Pancreas (tissue), 10 donors: Measurements from ENCODE around the gene LMTK2. TPM values are rescaled to one million over a fixed set of nuclear protein-coding genes. Genes with fewer than 3 reads are reported as not detected.
A peak's percentile ranks its signal among the peaks of the same experiment; 100 is the strongest.

Experiments used
- ATAC-seq, 4 donors: fragments of 200-7000 bp; cut with Tn5 transposase; one replicate each; pipeline versions ENCODE4 v1.8.0 to v1.9.1; 2020; ENCODE audit warnings: mild to moderate bottlenecking in 4 of 4, moderate library complexity in 4 of 4
- DNase-seq, 6 donors: peaks; one replicate each; pipeline ENCODE4 v3.0.0-alpha.2; 2020
- FAIRE-seq: peaks from 2 replicates; lab custom pipeline; 2012; peaks lifted over from hg19 to GRCh38; lab: Jason Lieb, UNC
- H3K27ac ChIP-seq, 4 donors: fragments of 200-600 bp; sonication (generic); 1 replicate in 3 of 4; 2 replicates in 1 of 4; pipeline versions ENCODE4 v1.5.0 to v1.8.0; 2020
- H3K27me3 ChIP-seq, 4 donors: fragments of 200-600 bp; one replicate each; pipeline ENCODE4 v1.8.0; 2021
- H3K36me3 ChIP-seq, 3 donors: fragments of 200-600 bp; sonication (generic) in 1 of 3; one replicate each; pipeline versions ENCODE4 v1.5.0 to v1.8.0; 2020 to 2021
- H3K4me1 ChIP-seq, 3 donors: fragments of 200-600 bp; one replicate each; pipeline ENCODE4 v1.8.0; 2021
- H3K4me3 ChIP-seq, 4 donors: fragments of 200-600 bp; sonication (generic) in 2 of 4; one replicate each; pipeline versions ENCODE4 v1.5.0 to v1.8.0; 2020 to 2021
- H3K9me3 ChIP-seq, 4 donors: fragments of 200-600 bp; one replicate each; pipeline ENCODE4 v1.8.0; 2021
- WGBS, 2 donors: extraction: QIAGEN DNeasy Blood & Tissue Kit; methylation state at CpG; one replicate each; pipeline ENCODE4 v1.1.7; 2013; 5-methylcytosine and 5-hydroxymethylcytosine counted together
- intact Hi-C, 3 donors: fragments of 100-400 bp; cut with DNase I; formaldehyde crosslinking; loops; one replicate each; pipeline versions ENCODE4 v1.11.1 to v1.14.2; 2022
- polyA plus RNA-seq, 2 donors: library from polyadenylated mRNA; stranded (reverse); fragments of 200-250 nt; gene quantifications; one replicate each; pipeline ENCODE4 v1.2.3, GENCODE V29; 2013
- total RNA-seq, 6 donors: library from RNA; stranded (reverse); fragmentation: NEBNext Ultra II Directional in 4 of 6; extraction: Animal tissue kit (Norgen Biotek cat#: 25700) in 4 of 6; gene quantifications; one replicate each; pipeline versions ENCODE4 v1.2.1 to v1.2.4, GENCODE V29; 2021 to 2023
- TF ChIP-seq, protein P1 (sequence below), 4 donors: fragments of 200-600 bp; sonication (generic) in 3 of 4; IDR thresholded peaks; one replicate each; pipeline versions ENCODE4 v1.5.0 to v1.8.0; 2021; ENCODE audit warnings: antibody characterized with exemption in 4 of 4
- donor health status: healthy with polysubstance abuse.
- donor health status: DM: no; HTN: no; CAD: no; lungs with moderate emphysema.
- donor health status: DM: no; HTN: no; CAD: no.
- donor health status: control.
- donor health status: control.
- donor health status: Bipolar disorder and iron deficiency.
- donor health status: DM: yes; HTN: yes; CAD: no.
- donor health status: DM: no; HTN: no; CAD: no.
- donor health status: DM: no; HTN: no; CAD: no.
- donor health status: DM: yes; HTN: yes; CAD: no.

The LMTK2 gene
- total and polyA plus RNA-seq, 8 donors: 5.9 to 20.0 (median 16.5) TPM

DNA sequence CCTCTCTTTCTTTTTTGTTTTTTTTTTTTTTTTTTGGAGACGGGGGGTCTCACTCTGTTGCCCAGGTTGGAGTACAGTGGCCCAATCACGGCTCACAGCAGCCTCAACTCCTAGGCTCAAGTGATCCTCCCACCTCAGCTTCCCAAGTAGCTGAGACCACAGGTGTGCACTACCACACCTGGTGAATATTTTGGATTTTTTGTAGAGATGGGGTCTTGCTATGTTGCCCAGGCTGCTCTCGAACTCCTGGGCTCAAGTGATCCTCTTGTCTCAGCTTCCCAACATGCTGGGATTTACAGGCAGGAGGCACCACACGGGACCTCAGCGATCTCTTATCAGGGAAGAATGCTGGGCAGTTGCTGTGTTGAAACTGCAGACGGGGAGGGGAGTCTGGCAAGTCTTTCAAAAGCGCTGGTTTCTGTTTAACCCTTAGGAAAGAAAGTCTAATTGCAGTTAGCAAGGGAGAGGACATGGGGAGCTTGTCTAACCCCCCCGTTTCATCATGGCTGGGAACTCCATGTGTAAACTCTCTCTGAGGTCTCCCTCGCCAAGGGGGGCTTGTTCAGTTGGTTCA is 39.6 kb upstream of the LMTK2 start:
- DNase-seq: no peak
- TF ChIP-seq, protein P1, sequence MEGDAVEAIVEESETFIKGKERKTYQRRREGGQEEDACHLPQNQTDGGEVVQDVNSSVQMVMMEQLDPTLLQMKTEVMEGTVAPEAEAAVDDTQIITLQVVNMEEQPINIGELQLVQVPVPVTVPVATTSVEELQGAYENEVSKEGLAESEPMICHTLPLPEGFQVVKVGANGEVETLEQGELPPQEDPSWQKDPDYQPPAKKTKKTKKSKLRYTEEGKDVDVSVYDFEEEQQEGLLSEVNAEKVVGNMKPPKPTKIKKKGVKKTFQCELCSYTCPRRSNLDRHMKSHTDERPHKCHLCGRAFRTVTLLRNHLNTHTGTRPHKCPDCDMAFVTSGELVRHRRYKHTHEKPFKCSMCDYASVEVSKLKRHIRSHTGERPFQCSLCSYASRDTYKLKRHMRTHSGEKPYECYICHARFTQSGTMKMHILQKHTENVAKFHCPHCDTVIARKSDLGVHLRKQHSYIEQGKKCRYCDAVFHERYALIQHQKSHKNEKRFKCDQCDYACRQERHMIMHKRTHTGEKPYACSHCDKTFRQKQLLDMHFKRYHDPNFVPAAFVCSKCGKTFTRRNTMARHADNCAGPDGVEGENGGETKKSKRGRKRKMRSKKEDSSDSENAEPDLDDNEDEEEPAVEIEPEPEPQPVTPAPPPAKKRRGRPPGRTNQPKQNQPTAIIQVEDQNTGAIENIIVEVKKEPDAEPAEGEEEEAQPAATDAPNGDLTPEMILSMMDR (IDR thresholded peaks at IDR 0.05): no peak
- no peak overlapping the region for H3K27ac ChIP-seq
- 30 to 36% methylated on average over 9 of the region's 9 CpGs for WGBS, 2 donors
- no peaks in the 10 kb centered on the region for H3K4me1 ChIP-seq
- H3K9me3 ChIP-seq: no peaks in the 10 kb centered on the region
- H3K27me3 ChIP-seq: no peaks in the 10 kb centered on the region
- no peaks in the 10 kb centered on the region for H3K36me3 ChIP-seq
- no peak for ATAC-seq
- no peak overlapping the region for H3K4me3 ChIP-seq
- no peak for FAIRE-seq
- intact Hi-C loops: no loop called here

DNA sequence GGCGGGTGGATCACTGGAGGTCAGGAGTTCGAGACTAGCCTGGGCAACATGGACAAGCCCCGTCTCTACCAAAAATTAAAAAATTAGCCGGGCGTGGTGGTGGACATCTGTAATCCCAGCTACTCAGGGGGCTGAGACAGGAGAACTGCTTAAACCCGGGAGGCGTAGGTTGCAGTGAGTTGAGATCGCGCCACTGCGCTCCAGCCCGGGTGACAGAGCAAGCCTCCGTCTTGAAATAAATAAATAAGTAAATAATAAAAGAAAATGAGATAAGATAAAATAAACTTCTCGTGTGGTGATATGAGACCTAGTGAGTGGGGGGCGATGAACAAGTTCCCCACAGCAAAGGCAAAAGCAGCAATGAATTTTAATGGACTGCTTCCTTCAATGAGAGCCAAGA is 33.6 kb upstream of the LMTK2 start:
- Histone ChIP-seq H3K27ac (no peak overlapping the region), H3K36me3 (no peaks in the 10 kb centered on the region), H3K9me3 (no peaks in the 10 kb centered on the region), H3K4me3 (no peak overlapping the region), H3K27me3 (no peaks in the 10 kb centered on the region), H3K4me1 (no peaks in the 10 kb centered on the region)
- WGBS, 2 donors: 77 to 80% methylated on average over 14 of the region's 14 CpGs
- intact Hi-C loops: no loop called here
- no peak for ATAC-seq
- TF ChIP-seq, protein P1 (IDR thresholded peaks at IDR 0.05): no peak
- peak in 1 of 6 donors; percentile 21 for DNase-seq
- FAIRE-seq: no peak

DNA sequence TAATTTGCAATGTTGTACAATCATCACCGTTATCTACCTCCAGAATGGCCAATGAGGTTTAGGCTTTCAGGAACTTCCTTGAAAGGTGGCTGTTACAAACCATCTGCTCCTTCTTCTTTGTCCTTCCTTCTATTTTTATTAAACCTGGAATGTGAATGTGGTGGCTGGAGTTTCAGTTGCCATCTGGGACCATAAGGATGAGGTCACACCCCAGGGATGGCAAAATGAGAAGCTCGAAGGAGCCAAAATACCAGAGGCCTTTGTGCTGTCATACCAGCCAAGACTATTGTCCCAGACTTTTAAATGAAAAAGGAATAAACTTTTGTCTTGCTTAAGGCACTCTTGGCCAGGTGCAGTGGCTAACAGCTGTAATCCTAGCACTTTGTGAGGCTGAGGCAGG is 30.9 kb upstream of the LMTK2 start:
- no peak overlapping the region for H3K27ac ChIP-seq
- TF ChIP-seq, protein P1 (IDR thresholded peaks at IDR 0.05): no peak
- DNase-seq (no peak), FAIRE-seq (no peak), ATAC-seq (no peak)
- H3K4me3 ChIP-seq: no peak overlapping the region
- H3K4me1 ChIP-seq: peaks cover 0 to 6% (median 0%) of the 10 kb centered on the region in 3 donors
- no peaks in the 10 kb centered on the region for H3K9me3 ChIP-seq
- intact Hi-C loops: no loop called here
- no peaks in the 10 kb centered on the region for H3K27me3 ChIP-seq
- no peaks in the 10 kb centered on the region for H3K36me3 ChIP-seq
- 94 to 95% methylated on average over 2 of the region's 2 CpGs for WGBS, 2 donors

DNA sequence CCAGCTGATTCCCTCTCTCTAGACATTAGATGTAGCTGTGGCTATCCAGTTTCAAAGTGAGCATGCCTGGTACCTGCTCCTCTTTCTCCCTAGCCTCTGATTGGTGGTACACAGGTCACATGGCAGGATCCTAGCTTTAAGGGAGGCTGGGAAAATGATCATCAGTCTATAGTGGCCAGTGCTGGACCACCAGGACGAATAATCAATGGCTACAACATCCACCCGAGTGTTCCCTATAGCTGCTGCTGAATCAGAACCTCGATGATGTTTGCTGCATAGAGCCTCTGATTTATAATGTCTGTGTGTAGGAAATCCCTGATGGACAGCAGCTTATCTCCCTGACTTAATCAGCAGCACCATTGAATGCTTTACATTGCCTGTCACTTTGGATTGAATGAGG is 28.9 kb upstream of the LMTK2 start:
- TF ChIP-seq, protein P1 (IDR thresholded peaks at IDR 0.05): no peak
- Histone ChIP-seq H3K9me3 (no peaks in the 10 kb centered on the region), H3K27ac (peak overlapping the region in 1 of 4 donors; percentile 5), H3K4me1 (peaks cover 0 to 6% (median 0%) of the 10 kb centered on the region in 3 donors), H3K36me3 (no peaks in the 10 kb centered on the region), H3K4me3 (no peak overlapping the region), H3K27me3 (no peaks in the 10 kb centered on the region)
- DNase-seq (no peak), ATAC-seq (no peak), FAIRE-seq (no peak)
- intact Hi-C loops: no loop called here
- 90 to 93% methylated on average over 3 of the region's 3 CpGs for WGBS, 2 donors

DNA sequence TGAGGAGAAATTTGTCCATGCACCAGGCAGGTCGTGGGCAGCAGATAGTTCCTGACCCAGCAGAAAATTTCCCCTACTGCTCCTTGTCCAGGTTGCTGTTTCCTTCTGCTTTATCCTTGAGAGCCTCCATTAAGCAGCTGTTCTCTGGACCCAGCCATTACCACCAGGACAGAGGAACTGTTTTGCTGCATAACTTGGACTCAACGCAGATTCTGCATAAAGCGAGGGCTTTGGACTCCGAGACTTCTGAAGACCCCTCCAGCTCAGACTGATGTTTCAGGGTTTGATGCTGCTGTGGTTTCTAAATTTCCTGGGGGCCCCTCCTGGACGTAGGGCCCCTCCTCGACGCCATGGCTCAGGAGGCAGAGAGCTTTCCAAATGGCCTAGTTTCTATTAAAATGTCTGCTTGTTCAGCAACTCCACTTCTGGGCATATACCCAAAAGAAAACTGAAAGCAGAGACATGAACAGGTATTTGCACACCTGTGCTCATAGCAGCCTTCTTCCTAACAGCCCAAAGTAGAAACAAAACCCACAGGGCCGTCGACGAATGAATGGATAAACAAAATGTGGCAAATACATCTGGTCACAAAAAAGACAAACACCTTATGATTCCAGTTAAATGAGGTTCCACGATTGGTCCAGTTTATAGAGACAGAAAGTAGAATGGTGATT is 28.3 kb upstream of the LMTK2 start:
- peak in 4 of 6 donors; percentile 15 to 36 (median 22) for DNase-seq
- TF ChIP-seq, protein P1 (IDR thresholded peaks at IDR 0.05): no peak
- peak; percentile 79 to 97 (median 92) for ATAC-seq
- H3K36me3 ChIP-seq: no peaks in the 10 kb centered on the region
- intact Hi-C loops: no loop called here
- H3K9me3 ChIP-seq: no peaks in the 10 kb centered on the region
- peak overlapping the region in 3 of 4 donors; percentile 5 to 34 (median 12) for H3K27ac ChIP-seq
- peaks cover 0 to 6% (median 0%) of the 10 kb centered on the region in 3 donors for H3K4me1 ChIP-seq
- H3K4me3 ChIP-seq: no peak overlapping the region
- no peaks in the 10 kb centered on the region for H3K27me3 ChIP-seq
- WGBS, 2 donors: 45 to 48% methylated on average over 11 of the region's 11 CpGs
- FAIRE-seq: no peak
